Activated T-cell treated with anti-CD3 and anti-CD28 coated beads for 24 hours (primary cell): ENCODE measurements around the gene TVP23A.
A peak's percentile ranks its signal among the peaks of the same experiment; 100 is the strongest.
"Not testable (repeated sequence)": the region's sequence is repeated elsewhere in the genome, so short reads cannot be mapped to it uniquely, and the experiment has no call there.

Experiments used
- DNase-seq: peaks from one replicate; pipeline ENCODE4 v3.0.0-alpha.2; 2020; ENCODE audit warnings: low read depth

The TVP23A gene

GRCh38 chr16:10745841-10746240 is 72.8 kb downstream of the TVP23A start:
- DNase-seq, result no peak

- no peak for DNase-seq
Measured at GRCh38 chr16:10744370-10745030, 74.1 kb downstream of the TVP23A start.

- peak; percentile 100 for DNase-seq
Measured at GRCh38 chr16:10743610-10744369, 74.8 kb downstream of the TVP23A start, which contains the start of gene NUBP1. Gene NUBP1 (plus strand): TSS chr16:10743842. CDS start chr16:10743864, 22 bp downstream.

GRCh38 chr16:10743227-10743609 is 75.4 kb downstream of the TVP23A start:
- no peak for DNase-seq

GRCh38 chr16:10741844-10742243 is 76.8 kb downstream of the TVP23A start:
- no peak for DNase-seq

- not testable (repeated sequence) for DNase-seq
Measured at GRCh38 chr16:10741249-10741648, 77.3 kb downstream of the TVP23A start.

GRCh38 chr16:10740845-10741208 is 77.8 kb downstream of the TVP23A start:
- no peak for DNase-seq

GRCh38 chr16:10740000-10740844 is 78.4 kb downstream of the TVP23A start:
- DNase-seq, result no peak

- DNase-seq, result peak; percentile 16
Measured at GRCh38 chr16:10738231-10739077, 80.1 kb downstream of the TVP23A start.

- peak; percentile 67 for DNase-seq
Measured at GRCh38 chr16:10737068-10737625, 81.4 kb downstream of the TVP23A start.

GRCh38 chr16:10731790-10732189 is 86.8 kb downstream of the TVP23A start:
- DNase-seq, result no peak

- DNase-seq, result no peak
Measured at GRCh38 chr16:10729104-10730048, 89.2 kb downstream of the TVP23A start.

GRCh38 chr16:10728003-10728887 is 90.3 kb downstream of the TVP23A start:
- DNase-seq, result no peak
